HEK293 (cell line): ENCODE results near the gene MTRFR.

Source experiments
- CTCF ChIA-PET: fragments of 350-600 bp; formaldehyde crosslinking; extraction: SDS; loops from one replicate; lab custom pipeline; 2021; ENCODE audit warnings: antibody characterized with exemption; lab: Yijun Ruan, JAX
- POLR2A ChIA-PET: fragments of 300-600 bp; formaldehyde crosslinking; extraction: SDS; loops from one replicate; lab custom pipeline; 2020; ENCODE audit warnings: antibody characterized with exemption, inconsistent platforms; lab: Yijun Ruan, JAX
- H3K27ac ChIP-seq: fragments of 200-500 bp; sonication (Bioruptor generic); 2 replicates; pipeline ENCODE4 v1.5.1; 2014; ENCODE audit warnings: low read depth, low read length, control low read depth, inconsistent platforms; ENCODE audit errors: extremely low read depth
- H3K36me3 ChIP-seq, 2 experiments: fragments of 200-500 bp in 1 of 2; sonication (Bioruptor generic) in 1 of 2; 1 replicate in 1 of 2; 2 replicates in 1 of 2; pipeline ENCODE4 v1.5.1; 2014 to 2017; ENCODE audit warnings: inconsistent platforms in 2 of 2, low read length in 2 of 2; ENCODE audit not compliant: control insufficient read depth in 2 of 2, insufficient read depth in 1 of 2
- H3K4me1 ChIP-seq: fragments of 200-500 bp; sonication (Bioruptor generic); 2 replicates; pipeline ENCODE4 v1.5.1; 2014; ENCODE audit warnings: mild to moderate bottlenecking, low read length, inconsistent platforms; ENCODE audit not compliant: control insufficient read depth, insufficient read depth
- H3K4me3 ChIP-seq: 2 replicates; pipeline ENCODE4 v1.5.1; 2011; ENCODE audit warnings: low read depth, mild to moderate bottlenecking, control low read depth, low read length, moderate library complexity
- H3K9me3 ChIP-seq: fragments of 200-500 bp; sonication (Bioruptor generic); 2 replicates; pipeline ENCODE4 v1.5.1; 2014; ENCODE audit warnings: low read depth, low read length, inconsistent platforms; ENCODE audit not compliant: control insufficient read depth, insufficient read depth
- GLIS1 ChIP-seq: fragments of 450-650 bp; formaldehyde crosslinking; IDR thresholded peaks from 2 replicates; pipeline ENCODE4 v1.5.1; 2016; ENCODE audit warnings: missing biosample characterization, missing genetic modification characterization
- SCRT1 ChIP-seq: fragments of 450-650 bp; formaldehyde crosslinking; IDR thresholded peaks from 2 replicates; pipeline ENCODE4 v1.5.1; 2016; ENCODE audit warnings: missing biosample characterization, missing genetic modification characterization, borderline replicate concordance
- SCRT2 ChIP-seq: fragments of 450-650 bp; formaldehyde crosslinking; IDR thresholded peaks from 2 replicates; pipeline ENCODE4 v1.5.1; 2016; ENCODE audit warnings: missing biosample characterization, missing genetic modification characterization
- ZFP3 ChIP-seq: fragments of 450-650 bp; formaldehyde crosslinking; IDR thresholded peaks from 2 replicates; pipeline ENCODE4 v1.5.1; 2016; ENCODE audit warnings: low read depth, missing biosample characterization, missing genetic modification characterization
- ZFP37 ChIP-seq: fragments of 450-650 bp; formaldehyde crosslinking; IDR thresholded peaks from 2 replicates; pipeline ENCODE4 v1.5.1; 2016; ENCODE audit warnings: missing biosample characterization, missing genetic modification characterization
- ZNF350 ChIP-seq: fragments of 450-650 bp; formaldehyde crosslinking; IDR thresholded peaks from 2 replicates; pipeline ENCODE4 v1.5.0; 2017; ENCODE audit warnings: missing biosample characterization, mild to moderate bottlenecking, missing genetic modification characterization
- ZNF600 ChIP-seq: fragments of 450-650 bp; formaldehyde crosslinking; IDR thresholded peaks from 2 replicates; pipeline ENCODE4 v1.5.1; 2016; ENCODE audit warnings: missing biosample characterization, missing genetic modification characterization
- ZNF623 ChIP-seq: fragments of 450-650 bp; formaldehyde crosslinking; IDR thresholded peaks from 2 replicates; pipeline ENCODE4 v1.5.1; 2016; ENCODE audit warnings: missing biosample characterization, missing genetic modification characterization
- ZNF707 ChIP-seq: fragments of 450-650 bp; formaldehyde crosslinking; IDR thresholded peaks from 2 replicates; pipeline ENCODE4 v1.5.1; 2016; ENCODE audit warnings: missing biosample characterization, missing genetic modification characterization
- ZNF785 ChIP-seq: fragments of 450-650 bp; formaldehyde crosslinking; IDR thresholded peaks from 2 replicates; pipeline ENCODE4 v1.5.1; 2016; ENCODE audit warnings: missing biosample characterization, missing genetic modification characterization
- ZSCAN16 ChIP-seq: fragments of 450-650 bp; formaldehyde crosslinking; IDR thresholded peaks from 2 replicates; pipeline ENCODE4 v1.5.1; 2016; ENCODE audit warnings: missing biosample characterization, missing genetic modification characterization
- ZSCAN30 ChIP-seq: fragments of 450-650 bp; IDR thresholded peaks from 2 replicates; pipeline ENCODE4 v1.5.1; 2018; ENCODE audit warnings: missing biosample characterization, mild to moderate bottlenecking, missing genetic modification characterization, moderate library complexity
- TF ChIP-seq, protein P1 (sequence below): fragments of 450-650 bp; formaldehyde crosslinking; IDR thresholded peaks from 2 replicates; pipeline ENCODE4 v1.5.1; 2016; ENCODE audit warnings: missing biosample characterization, missing genetic modification characterization

The MTRFR gene

DNA sequence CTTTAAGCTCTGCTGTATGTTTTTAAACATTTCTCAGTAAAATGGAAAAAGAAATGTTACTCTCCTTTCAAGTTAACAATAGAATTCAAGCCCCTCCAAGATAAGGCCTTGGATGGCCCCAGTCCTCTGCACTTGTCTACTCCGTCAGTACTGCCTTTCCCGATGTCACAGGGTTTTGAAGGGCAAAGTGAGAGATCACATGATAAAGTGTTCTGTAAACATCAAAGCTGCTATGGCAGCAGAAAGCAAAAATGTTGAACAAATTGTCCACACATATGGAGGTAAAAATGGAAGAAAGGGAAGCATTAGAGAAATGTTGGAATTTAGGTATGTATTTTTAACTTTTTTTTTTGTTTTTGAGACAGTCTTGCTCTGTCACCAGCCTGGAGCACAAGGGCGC is 71.9 kb downstream of the MTRFR start:
- ChIA-PET POLR2A (no interaction called here), CTCF (interaction anchor here (0.6 to 0.7 kb wide), 2 partner anchors 74 to 80 kb away, joined by 3 read pairs; no protein-coding TSS in a partner anchor)
- Histone ChIP-seq H3K36me3 (peaks cover 72 to 85% of the 10 kb centered on the region in 2 experiments), H3K9me3 (no peaks in the 10 kb centered on the region), H3K4me1 (no peaks in the 10 kb centered on the region), H3K4me3 (no peak overlapping the region), H3K27ac (no peak overlapping the region)
- TF ChIP-seq ZNF623 (no peak), ZNF707 (no peak), ZSCAN16 (tag by site-specific recombination) (peak; percentile 69; the same call in 1 of the 2 replicates), ZFP3 (tag by site-specific recombination) (no peak), ZNF350 (tag by site-specific recombination) (no peak), GLIS1 (tag by site-specific recombination) (no peak), ZNF600 (no peak), ZSCAN30 (tag by site-specific recombination) (no peak)
- TF ChIP-seq, protein P1, sequence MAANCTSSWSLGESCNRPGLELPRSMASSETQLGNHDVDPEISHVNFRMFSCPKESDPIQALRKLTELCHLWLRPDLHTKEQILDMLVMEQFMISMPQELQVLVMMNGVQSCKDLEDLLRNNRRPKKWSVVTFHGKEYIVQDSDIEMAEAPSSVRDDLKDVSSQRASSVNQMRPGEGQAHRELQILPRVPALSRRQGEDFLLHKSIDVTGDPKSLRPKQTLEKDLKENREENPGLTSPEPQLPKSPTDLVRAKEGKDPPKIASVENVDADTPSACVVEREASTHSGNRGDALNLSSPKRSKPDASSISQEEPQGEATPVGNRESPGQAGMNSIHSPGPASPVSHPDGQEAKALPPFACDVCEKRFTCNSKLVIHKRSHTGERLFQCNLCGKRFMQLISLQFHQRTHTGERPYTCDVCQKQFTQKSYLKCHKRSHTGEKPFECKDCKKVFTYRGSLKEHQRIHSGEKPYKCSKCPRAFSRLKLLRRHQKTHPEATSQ (tag by site-specific recombination), result no peak

DNA sequence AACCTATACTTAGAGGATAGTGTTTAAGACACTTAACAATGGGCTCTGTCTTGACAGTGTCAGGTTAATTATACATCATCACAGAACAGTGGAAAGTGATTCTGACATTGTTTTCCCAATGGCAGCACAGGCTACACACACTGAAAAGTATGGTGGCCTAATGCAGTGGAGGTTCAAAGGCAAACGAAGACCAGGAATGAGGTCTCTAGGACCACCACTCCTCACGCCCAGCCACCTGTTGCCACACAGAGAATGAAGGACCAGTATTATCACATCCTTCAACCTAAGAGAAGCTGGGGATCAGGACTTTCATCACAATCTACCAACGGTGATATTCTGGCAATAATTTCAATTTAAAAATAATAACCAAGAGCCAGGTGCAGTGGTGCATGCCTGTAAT is 73.0 kb downstream of the MTRFR start:
- peak; percentile 66; the same call in 1 of the 2 replicates for TF ChIP-seq SCRT1 (tag by site-specific recombination)
- TF ChIP-seq GLIS1 (tag by site-specific recombination), result no peak
- TF ChIP-seq ZFP37 (tag by site-specific recombination), result no peak
- peak; percentile 86 for TF ChIP-seq SCRT2 (tag by site-specific recombination)
- no peak for TF ChIP-seq ZNF785
- POLR2A ChIA-PET, result interaction anchor here (0.7 kb wide), 1 partner anchor 271 kb away, joined by 4 read pairs; no protein-coding TSS in a partner anchor
- H3K4me3 ChIP-seq, result no peak overlapping the region
- CTCF ChIA-PET, result no interaction called here
- no peaks in the 10 kb centered on the region for H3K9me3 ChIP-seq
- H3K27ac ChIP-seq, result no peak overlapping the region
- peaks cover 75 to 89% of the 10 kb centered on the region in 2 experiments for H3K36me3 ChIP-seq
- no peaks in the 10 kb centered on the region for H3K4me1 ChIP-seq
